ENCODE results near the gene MED14. TPM values are rescaled to one million over a fixed set of nuclear protein-coding genes. Genes with fewer than 3 reads are reported as not detected.

MED14 gene
- total RNA-seq, 1 donor = 34.7 TPM

GRCh38 chrX:40729598-40730584, 5.5 kb downstream of the MED14 start:
- H2AFZ ChIP-seq (ENCODE audit: low read length) = no peak overlapping the region
- H3K36me3 ChIP-seq (ENCODE audit: insufficient read depth, low read length) = no peaks in the 10 kb centered on the region
- peaks cover 32% of the 10 kb centered on the region for H4K20me1 ChIP-seq (ENCODE audit: insufficient read depth, low read length)

GRCh38 chrX:40727581-40728252, 7.6 kb downstream of the MED14 start:
- Histone ChIP-seq H3K27ac (ENCODE audit: low read depth, low read length) (no peak overlapping the region), H3K9me3 (ENCODE audit: low read depth, low read length) (no peaks in the 10 kb centered on the region), H3K79me2 (ENCODE audit: insufficient read depth, low read length) (peaks cover 62% of the 10 kb centered on the region), H3K36me3 (ENCODE audit: insufficient read depth, low read length) (no peaks in the 10 kb centered on the region), H3K4me3 (ENCODE audit: insufficient read depth, low read length) (no peak overlapping the region), H3K4me2 (ENCODE audit: insufficient read depth, low read length) (no peak overlapping the region), H3K4me1 (ENCODE audit: insufficient read depth, low read length) (no peaks in the 10 kb centered on the region), H3K27me3 (ENCODE audit: insufficient read depth, low read length) (peaks cover 6% of the 10 kb centered on the region), H4K20me1 (ENCODE audit: insufficient read depth, low read length) (peaks cover 19% of the 10 kb centered on the region), H2AFZ (ENCODE audit: low read length) (no peak overlapping the region)
- no peak for TF ChIP-seq CTCF (IDR thresholded peaks at IDR 0.05; ENCODE audit: extremely low read depth, low read depth, low read length)
- no peak for DNase-seq (ENCODE audit: insufficient read length, low spot score, missing footprints)

More at GRCh38 chrX:40729598-40730584, 5.5 kb downstream of the MED14 start:
- no peak for DNase-seq (ENCODE audit: insufficient read length, low spot score, missing footprints)
- TF ChIP-seq CTCF (IDR thresholded peaks at IDR 0.05; ENCODE audit: extremely low read depth, low read depth, low read length) = no peak
- Histone ChIP-seq H3K79me2 (ENCODE audit: insufficient read depth, low read length) (peaks cover 75% of the 10 kb centered on the region), H3K9me3 (ENCODE audit: low read depth, low read length) (no peaks in the 10 kb centered on the region), H3K27ac (ENCODE audit: low read depth, low read length) (no peak overlapping the region), H3K4me2 (ENCODE audit: insufficient read depth, low read length) (no peak overlapping the region), H3K4me1 (ENCODE audit: insufficient read depth, low read length) (no peaks in the 10 kb centered on the region), H3K27me3 (ENCODE audit: insufficient read depth, low read length) (peaks cover 20% of the 10 kb centered on the region), H3K4me3 (ENCODE audit: insufficient read depth, low read length) (no peak overlapping the region)

- H3K4me1 ChIP-seq (ENCODE audit: insufficient read depth, low read length) = no peaks in the 10 kb centered on the region
- no peak for DNase-seq (ENCODE audit: insufficient read length, low spot score, missing footprints)
- no peak for TF ChIP-seq CTCF (IDR thresholded peaks at IDR 0.05; ENCODE audit: extremely low read depth, low read depth, low read length)
- H2AFZ ChIP-seq (ENCODE audit: low read length) = no peak overlapping the region
- H4K20me1 ChIP-seq (ENCODE audit: insufficient read depth, low read length) = peaks cover 16% of the 10 kb centered on the region
- peaks cover 59% of the 10 kb centered on the region for H3K79me2 ChIP-seq (ENCODE audit: insufficient read depth, low read length)
- peaks cover 6% of the 10 kb centered on the region for H3K27me3 ChIP-seq (ENCODE audit: insufficient read depth, low read length)
- H3K4me2 ChIP-seq (ENCODE audit: insufficient read depth, low read length) = no peak overlapping the region
- no peaks in the 10 kb centered on the region for H3K36me3 ChIP-seq (ENCODE audit: insufficient read depth, low read length)
- no peak overlapping the region for H3K4me3 ChIP-seq (ENCODE audit: insufficient read depth, low read length)
- no peaks in the 10 kb centered on the region for H3K9me3 ChIP-seq (ENCODE audit: low read depth, low read length)
- H3K27ac ChIP-seq (ENCODE audit: low read depth, low read length) = no peak overlapping the region
These were observed 8.2 kb downstream of the MED14 start for GRCh38 chrX:40727093-40727492.

GRCh38 chrX:40722930-40723329, 12.4 kb downstream of the MED14 start:
- no peaks in the 10 kb centered on the region for H3K27me3 ChIP-seq (ENCODE audit: insufficient read depth, low read length)
- H4K20me1 ChIP-seq (ENCODE audit: insufficient read depth, low read length) = peaks cover 13% of the 10 kb centered on the region
- no peak overlapping the region for H2AFZ ChIP-seq (ENCODE audit: low read length)
- H3K79me2 ChIP-seq (ENCODE audit: insufficient read depth, low read length) = peaks cover 46% of the 10 kb centered on the region
- DNase-seq (ENCODE audit: insufficient read length, low spot score, missing footprints) = no peak
- H3K4me2 ChIP-seq (ENCODE audit: insufficient read depth, low read length) = no peak overlapping the region
- TF ChIP-seq CTCF (IDR thresholded peaks at IDR 0.05; ENCODE audit: extremely low read depth, low read depth, low read length) = no peak
- no peaks in the 10 kb centered on the region for H3K9me3 ChIP-seq (ENCODE audit: low read depth, low read length)
- no peak overlapping the region for H3K27ac ChIP-seq (ENCODE audit: low read depth, low read length)
- H3K4me1 ChIP-seq (ENCODE audit: insufficient read depth, low read length) = peaks cover 12% of the 10 kb centered on the region
- no peaks in the 10 kb centered on the region for H3K36me3 ChIP-seq (ENCODE audit: insufficient read depth, low read length)
- H3K4me3 ChIP-seq (ENCODE audit: insufficient read depth, low read length) = no peak overlapping the region

Measured in osteoblast (primary cell).